Effector memory CD8-positive, alpha-beta T cell (primary cell): ENCODE data around the gene BBS9.

Experiments used
- ATAC-seq: fragments of 150-1000 bp; cut with Tn5 transposase; replicated peaks from 2 replicates; pipeline ENCODE4 v1.10.0; 2021; ENCODE audit warnings: mild to moderate bottlenecking, moderate library complexity
- DNase-seq, 3 experiments: peaks; one replicate each; pipeline ENCODE4 v3.0.0; 2021
- H3K27ac Mint-ChIP-seq, 2 donors: one replicate each; pipeline ENCODE4 v1.8.0; 2022; ENCODE audit warnings: mild to moderate bottlenecking in 2 of 2, mixed read lengths in 2 of 2, moderate library complexity in 2 of 2
- H3K27me3 Mint-ChIP-seq, 2 donors: one replicate each; pipeline ENCODE4 v1.8.0; 2022; ENCODE audit warnings: mixed read lengths in 2 of 2
- H3K36me3 Mint-ChIP-seq: one replicate; pipeline ENCODE4 v1.8.0; 2022; ENCODE audit warnings: mild to moderate bottlenecking, moderate library complexity, mixed read lengths; ENCODE audit not compliant: insufficient read depth
- H3K4me1 Mint-ChIP-seq, 2 donors: one replicate each; pipeline ENCODE4 v1.8.0; 2022; ENCODE audit warnings: low read depth in 2 of 2, mixed read lengths in 2 of 2
- H3K4me3 Mint-ChIP-seq, 2 donors: one replicate each; pipeline ENCODE4 v1.8.0; 2022; ENCODE audit warnings: mild to moderate bottlenecking in 2 of 2, mixed read lengths in 2 of 2, moderate library complexity in 2 of 2
- H3K9me3 Mint-ChIP-seq, 2 donors: one replicate each; pipeline ENCODE4 v1.8.0; 2022; ENCODE audit warnings: mixed read lengths in 2 of 2

BBS9 gene

GRCh38 chr7:33536398-33537103, 407.2 kb downstream of the BBS9 start:
- H3K4me1 Mint-ChIP-seq = peaks cover 17 to 30% of the 10 kb centered on the region in 2 donors
- DNase-seq = no peak
- no peak overlapping the region for H3K4me3 Mint-ChIP-seq
- no peaks in the 10 kb centered on the region for H3K27me3 Mint-ChIP-seq
- H3K27ac Mint-ChIP-seq = no peak overlapping the region
- peaks cover 3 to 12% of the 10 kb centered on the region in 2 donors for H3K9me3 Mint-ChIP-seq
- H3K36me3 Mint-ChIP-seq = peaks cover 7% of the 10 kb centered on the region
- ATAC-seq = no peak

GRCh38 chr7:33537104-33537477, 407.7 kb downstream of the BBS9 start:
- DNase-seq (no peak), ATAC-seq (no peak)
- Mint-ChIP-seq H3K27me3 (no peaks in the 10 kb centered on the region), H3K4me3 (no peak overlapping the region), H3K4me1 (peaks cover 15 to 30% of the 10 kb centered on the region in 2 donors), H3K9me3 (peaks cover 3 to 9% of the 10 kb centered on the region in 2 donors), H3K36me3 (peaks cover 7% of the 10 kb centered on the region), H3K27ac (no peak overlapping the region)

GRCh38 chr7:33539198-33539597, 409.8 kb downstream of the BBS9 start:
- H3K4me3 Mint-ChIP-seq = no peak overlapping the region

GRCh38 chr7:33539659-33540400, 410.5 kb downstream of the BBS9 start:
- H3K4me3 Mint-ChIP-seq = no peak overlapping the region
- no peaks in the 10 kb centered on the region for H3K27me3 Mint-ChIP-seq
- no peak for ATAC-seq
- peaks cover 6 to 28% of the 10 kb centered on the region in 2 donors for H3K4me1 Mint-ChIP-seq
- peaks cover 6 to 7% of the 10 kb centered on the region in 2 donors for H3K9me3 Mint-ChIP-seq
- H3K27ac Mint-ChIP-seq = no peak overlapping the region
- peaks cover 6% of the 10 kb centered on the region for H3K36me3 Mint-ChIP-seq
- no peak for DNase-seq

More at GRCh38 chr7:33539198-33539597, 409.8 kb downstream of the BBS9 start:
- no peak for DNase-seq
- Mint-ChIP-seq H3K36me3 (peaks cover 7% of the 10 kb centered on the region), H3K27me3 (no peaks in the 10 kb centered on the region), H3K4me1 (peaks cover 7 to 33% of the 10 kb centered on the region in 2 donors), H3K9me3 (peaks cover 6 to 7% of the 10 kb centered on the region in 2 donors), H3K27ac (no peak overlapping the region)
- no peak for ATAC-seq

- Mint-ChIP-seq H3K36me3 (no peaks in the 10 kb centered on the region), H3K27ac (no peak overlapping the region), H3K9me3 (peaks cover 0 to 1% of the 10 kb centered on the region in 2 donors), H3K27me3 (no peaks in the 10 kb centered on the region), H3K4me3 (no peak overlapping the region), H3K4me1 (peaks cover 0 to 6% of the 10 kb centered on the region in 2 donors)
- ATAC-seq (no peak), DNase-seq (no peak)
Measured at GRCh38 chr7:33547880-33548279, 418.5 kb downstream of the BBS9 start.

- Mint-ChIP-seq H3K36me3 (no peaks in the 10 kb centered on the region), H3K27me3 (no peaks in the 10 kb centered on the region), H3K4me1 (no peaks in the 10 kb centered on the region), H3K27ac (no peak overlapping the region), H3K4me3 (no peak overlapping the region), H3K9me3 (peaks cover 0 to 1% of the 10 kb centered on the region in 2 donors)
- DNase-seq = no peak
- no peak for ATAC-seq
Measured at GRCh38 chr7:33550363-33550762, 421.0 kb downstream of the BBS9 start.

- ATAC-seq (no peak), DNase-seq (no peak)
- Mint-ChIP-seq H3K9me3 (peaks cover 0 to 1% of the 10 kb centered on the region in 2 donors), H3K27me3 (no peaks in the 10 kb centered on the region), H3K4me3 (no peak overlapping the region), H3K36me3 (no peaks in the 10 kb centered on the region), H3K4me1 (no peaks in the 10 kb centered on the region), H3K27ac (no peak overlapping the region)
Measured at GRCh38 chr7:33550979-33551378, 421.6 kb downstream of the BBS9 start.

- Mint-ChIP-seq H3K27me3 (no peaks in the 10 kb centered on the region), H3K36me3 (no peaks in the 10 kb centered on the region), H3K27ac (no peak overlapping the region), H3K4me3 (no peak overlapping the region), H3K4me1 (no peaks in the 10 kb centered on the region), H3K9me3 (no peaks in the 10 kb centered on the region)
- no peak for DNase-seq
- ATAC-seq = no peak
Measured at GRCh38 chr7:33554046-33554445, 424.7 kb downstream of the BBS9 start.

- Mint-ChIP-seq H3K9me3 (no peaks in the 10 kb centered on the region), H3K27me3 (no peaks in the 10 kb centered on the region), H3K36me3 (no peaks in the 10 kb centered on the region), H3K4me3 (no peak overlapping the region), H3K27ac (no peak overlapping the region), H3K4me1 (no peaks in the 10 kb centered on the region)
- ATAC-seq (no peak), DNase-seq (no peak)
Measured at GRCh38 chr7:33554576-33554975, 425.2 kb downstream of the BBS9 start.

GRCh38 chr7:33556472-33556871, 427.1 kb downstream of the BBS9 start:
- no peak for ATAC-seq
- Mint-ChIP-seq H3K36me3 (no peaks in the 10 kb centered on the region), H3K4me3 (no peak overlapping the region), H3K9me3 (no peaks in the 10 kb centered on the region), H3K27ac (no peak overlapping the region), H3K27me3 (no peaks in the 10 kb centered on the region), H3K4me1 (no peaks in the 10 kb centered on the region)
- no peak for DNase-seq

- Mint-ChIP-seq H3K27ac (no peak overlapping the region), H3K9me3 (no peaks in the 10 kb centered on the region), H3K4me3 (no peak overlapping the region), H3K4me1 (no peaks in the 10 kb centered on the region), H3K27me3 (no peaks in the 10 kb centered on the region), H3K36me3 (no peaks in the 10 kb centered on the region)
- ATAC-seq = no peak
- no peak for DNase-seq
Measured at GRCh38 chr7:33558549-33559323, 429.4 kb downstream of the BBS9 start.

- Mint-ChIP-seq H3K36me3 (no peaks in the 10 kb centered on the region), H3K9me3 (no peaks in the 10 kb centered on the region), H3K4me3 (no peak overlapping the region), H3K4me1 (no peaks in the 10 kb centered on the region), H3K27ac (no peak overlapping the region), H3K27me3 (no peaks in the 10 kb centered on the region)
- ATAC-seq = no peak
- DNase-seq = no peak
Measured at GRCh38 chr7:33559324-33559710, 430.0 kb downstream of the BBS9 start.

GRCh38 chr7:33562996-33563395, 433.6 kb downstream of the BBS9 start:
- Mint-ChIP-seq H3K9me3 (no peaks in the 10 kb centered on the region), H3K4me1 (peaks cover 0 to under 1% of the 10 kb centered on the region in 2 donors), H3K27ac (no peak overlapping the region), H3K27me3 (no peaks in the 10 kb centered on the region), H3K36me3 (no peaks in the 10 kb centered on the region), H3K4me3 (no peak overlapping the region)
- DNase-seq (no peak), ATAC-seq (no peak)
